Measurements from ENCODE around the gene EXOC3.

The EXOC3 gene

GRCh38 chr5:513216-514100 is 70.5 kb downstream of the EXOC3 start:
- peaks cover 3 to 7% of the 10 kb centered on the region in 2 donors for H3K27me3 ChIP-seq (ENCODE audit: control insufficient read depth in 2 of 2, insufficient read depth in 2 of 2, low read length in 2 of 2)
- no peak overlapping the region for H3K9ac ChIP-seq (ENCODE audit: low read depth in 1 of 2, low read length in 2 of 2)
- no peaks in the 10 kb centered on the region for H3K9me3 ChIP-seq (ENCODE audit: control insufficient read depth in 2 of 2, low read length in 2 of 2)
- no peaks in the 10 kb centered on the region for H3K36me3 ChIP-seq (ENCODE audit: control insufficient read depth in 2 of 2, insufficient read depth in 2 of 2, low read length in 2 of 2)
- no peak overlapping the region for H3K27ac ChIP-seq (ENCODE audit: low read depth in 2 of 2, low read length in 2 of 2)
- no peak overlapping the region for H3K4me3 ChIP-seq (ENCODE audit: low read length in 2 of 2)
- H3K4me1 ChIP-seq (ENCODE audit: control insufficient read depth in 2 of 2, insufficient read depth in 2 of 2, low read length in 2 of 2), result peaks cover 6% of the 10 kb centered on the region in 2 donors

DNA sequence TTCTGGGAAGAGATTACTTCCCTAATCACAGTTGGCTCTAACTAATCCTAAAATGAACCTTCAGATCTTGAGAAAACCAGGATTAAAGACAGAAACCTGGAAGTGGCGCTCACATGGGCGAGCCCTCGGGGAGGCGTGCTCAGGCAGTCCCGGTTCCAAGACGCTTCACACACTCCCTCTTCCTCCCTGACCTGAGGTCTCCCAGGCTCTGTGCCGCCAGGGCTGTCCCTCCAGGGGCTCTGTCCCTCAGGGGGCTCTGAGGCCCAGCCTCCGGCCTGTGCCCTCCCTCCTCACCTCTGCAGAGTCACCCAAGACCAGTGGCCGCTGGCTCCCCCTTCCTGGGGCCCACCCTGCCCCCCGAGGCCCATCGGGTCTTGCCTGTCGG is 71.1 kb downstream of the EXOC3 start:
- H3K4me3 ChIP-seq (ENCODE audit: low read length in 2 of 2), result no peak overlapping the region
- H3K27me3 ChIP-seq (ENCODE audit: control insufficient read depth in 2 of 2, insufficient read depth in 2 of 2, low read length in 2 of 2), result peaks cover 3 to 7% of the 10 kb centered on the region in 2 donors
- H3K4me1 ChIP-seq (ENCODE audit: control insufficient read depth in 2 of 2, insufficient read depth in 2 of 2, low read length in 2 of 2), result peaks cover 7 to 10% of the 10 kb centered on the region in 2 donors
- H3K9ac ChIP-seq (ENCODE audit: low read depth in 1 of 2, low read length in 2 of 2), result no peak overlapping the region
- no peak overlapping the region for H3K27ac ChIP-seq (ENCODE audit: low read depth in 2 of 2, low read length in 2 of 2)
- no peaks in the 10 kb centered on the region for H3K9me3 ChIP-seq (ENCODE audit: control insufficient read depth in 2 of 2, low read length in 2 of 2)
- no peaks in the 10 kb centered on the region for H3K36me3 ChIP-seq (ENCODE audit: control insufficient read depth in 2 of 2, insufficient read depth in 2 of 2, low read length in 2 of 2)

DNA sequence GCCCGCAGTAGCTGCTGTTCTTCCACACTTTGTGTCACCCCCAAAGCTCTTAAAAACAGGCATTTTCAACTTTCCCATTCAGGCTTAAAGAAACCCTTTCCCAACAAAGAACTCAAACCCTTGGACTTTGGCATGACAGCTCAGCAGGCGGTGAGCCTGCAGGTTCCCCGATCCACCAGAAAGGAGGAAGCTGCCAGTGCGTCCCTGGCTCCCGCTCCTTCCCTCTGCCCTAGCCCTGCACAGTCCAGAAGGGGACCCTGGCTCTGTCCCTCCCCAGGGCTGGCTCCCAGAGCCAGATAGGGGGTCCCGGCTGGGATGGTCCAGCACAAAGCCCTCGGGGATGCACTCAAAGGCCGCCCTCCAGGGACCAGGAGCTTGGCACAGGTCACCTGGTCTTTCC is 71.7 kb downstream of the EXOC3 start:
- H3K36me3 ChIP-seq (ENCODE audit: control insufficient read depth in 2 of 2, insufficient read depth in 2 of 2, low read length in 2 of 2), result no peaks in the 10 kb centered on the region
- no peak overlapping the region for H3K4me3 ChIP-seq (ENCODE audit: low read length in 2 of 2)
- H3K27me3 ChIP-seq (ENCODE audit: control insufficient read depth in 2 of 2, insufficient read depth in 2 of 2, low read length in 2 of 2), result peaks cover 3 to 7% of the 10 kb centered on the region in 2 donors
- H3K9ac ChIP-seq (ENCODE audit: low read depth in 1 of 2, low read length in 2 of 2), result no peak overlapping the region
- peaks cover 7 to 13% of the 10 kb centered on the region in 2 donors for H3K4me1 ChIP-seq (ENCODE audit: control insufficient read depth in 2 of 2, insufficient read depth in 2 of 2, low read length in 2 of 2)
- H3K9me3 ChIP-seq (ENCODE audit: control insufficient read depth in 2 of 2, low read length in 2 of 2), result no peaks in the 10 kb centered on the region
- no peak overlapping the region for H3K27ac ChIP-seq (ENCODE audit: low read depth in 2 of 2, low read length in 2 of 2)

GRCh38 chr5:515273-515836 is 72.4 kb downstream of the EXOC3 start:
- Histone ChIP-seq H3K27ac (ENCODE audit: low read depth in 2 of 2, low read length in 2 of 2) (no peak overlapping the region), H3K4me3 (ENCODE audit: low read length in 2 of 2) (no peak overlapping the region), H3K36me3 (ENCODE audit: control insufficient read depth in 2 of 2, insufficient read depth in 2 of 2, low read length in 2 of 2) (no peaks in the 10 kb centered on the region), H3K27me3 (ENCODE audit: control insufficient read depth in 2 of 2, insufficient read depth in 2 of 2, low read length in 2 of 2) (peaks cover 3 to 7% of the 10 kb centered on the region in 2 donors), H3K4me1 (ENCODE audit: control insufficient read depth in 2 of 2, insufficient read depth in 2 of 2, low read length in 2 of 2) (peaks cover 7 to 14% of the 10 kb centered on the region in 2 donors), H3K9me3 (ENCODE audit: control insufficient read depth in 2 of 2, low read length in 2 of 2) (no peaks in the 10 kb centered on the region), H3K9ac (ENCODE audit: low read depth in 1 of 2, low read length in 2 of 2) (no peak overlapping the region)

GRCh38 chr5:516338-516925 is 73.5 kb downstream of the EXOC3 start:
- H3K27me3 ChIP-seq (ENCODE audit: control insufficient read depth in 2 of 2, insufficient read depth in 2 of 2, low read length in 2 of 2), result peaks cover 3 to 7% of the 10 kb centered on the region in 2 donors
- peak overlapping the region in 1 of 2 donors; percentile 24 for H3K9ac ChIP-seq (ENCODE audit: low read depth in 1 of 2, low read length in 2 of 2)
- H3K9me3 ChIP-seq (ENCODE audit: control insufficient read depth in 2 of 2, low read length in 2 of 2), result no peaks in the 10 kb centered on the region
- no peak overlapping the region for H3K4me3 ChIP-seq (ENCODE audit: low read length in 2 of 2)
- no peaks in the 10 kb centered on the region for H3K36me3 ChIP-seq (ENCODE audit: control insufficient read depth in 2 of 2, insufficient read depth in 2 of 2, low read length in 2 of 2)
- no peak overlapping the region for H3K27ac ChIP-seq (ENCODE audit: low read depth in 2 of 2, low read length in 2 of 2)
- peaks cover 7 to 15% of the 10 kb centered on the region in 2 donors for H3K4me1 ChIP-seq (ENCODE audit: control insufficient read depth in 2 of 2, insufficient read depth in 2 of 2, low read length in 2 of 2)
